ENCODE results near the gene RERE.

DNA sequence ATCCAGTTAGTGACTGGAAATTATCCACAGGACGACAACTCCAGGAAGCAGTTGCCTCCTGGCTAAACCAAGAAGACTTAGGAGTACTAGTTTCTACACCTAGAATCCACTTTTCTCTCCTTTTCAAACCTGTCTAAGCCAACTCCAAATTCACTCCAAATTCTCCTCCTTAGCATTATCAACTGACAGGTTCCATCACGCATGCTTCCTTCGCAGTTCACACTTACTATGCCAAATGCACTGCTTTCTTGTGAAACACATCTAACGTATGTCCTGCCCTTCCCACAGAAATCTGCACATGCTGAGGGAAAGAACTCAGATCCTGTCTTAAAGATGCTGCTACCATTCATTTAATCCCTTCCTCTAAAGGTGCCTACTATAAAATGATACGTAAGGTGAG is 225.9 kb downstream of the RERE start:
- TF ChIP-seq CTCF (IDR thresholded peaks at IDR 0.05; ENCODE audit: poor library complexity) (no peak), EZH2 (IDR thresholded peaks at IDR 0.05; ENCODE audit: borderline replicate concordance) (no peak)

Data from hepatocyte (in vitro differentiated cells).